ENCODE data around the gene C12orf43. TPM values are rescaled to one million over a fixed set of nuclear protein-coding genes. Genes with fewer than 3 reads are reported as not detected.

The C12orf43 gene
- total RNA-seq, 1 donor from 2014 or later = 12.3 TPM

DNA sequence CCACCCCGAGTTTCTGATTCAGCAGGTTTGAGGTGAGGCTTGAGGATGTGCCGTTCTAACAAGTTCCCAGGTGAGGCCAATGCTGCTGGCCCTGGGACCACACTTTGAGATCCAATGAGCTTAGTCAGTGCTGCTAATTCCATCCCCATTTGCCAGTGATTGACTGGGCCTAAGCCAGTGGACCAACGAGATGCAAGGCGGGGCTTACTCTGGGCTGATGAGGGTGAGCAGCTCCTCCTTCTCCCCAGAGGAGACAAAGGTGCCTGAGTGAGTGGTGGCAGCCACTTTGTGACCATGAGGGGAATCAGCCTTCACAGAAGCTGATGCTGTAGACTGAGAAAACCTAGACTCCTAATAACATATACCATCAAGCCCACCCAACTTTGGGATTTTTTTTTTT, 61.1 kb downstream of the C12orf43 start:
- no peak overlapping the region for H3K4me3 ChIP-seq
- DNase-seq (no peak), ATAC-seq (no peak)
- no peak overlapping the region for H3K27ac ChIP-seq
- H3K4me1 ChIP-seq = no peaks in the 10 kb centered on the region
- intact Hi-C loops (cut with DNase I) = no loop called here
- TF ChIP-seq, protein P1, sequence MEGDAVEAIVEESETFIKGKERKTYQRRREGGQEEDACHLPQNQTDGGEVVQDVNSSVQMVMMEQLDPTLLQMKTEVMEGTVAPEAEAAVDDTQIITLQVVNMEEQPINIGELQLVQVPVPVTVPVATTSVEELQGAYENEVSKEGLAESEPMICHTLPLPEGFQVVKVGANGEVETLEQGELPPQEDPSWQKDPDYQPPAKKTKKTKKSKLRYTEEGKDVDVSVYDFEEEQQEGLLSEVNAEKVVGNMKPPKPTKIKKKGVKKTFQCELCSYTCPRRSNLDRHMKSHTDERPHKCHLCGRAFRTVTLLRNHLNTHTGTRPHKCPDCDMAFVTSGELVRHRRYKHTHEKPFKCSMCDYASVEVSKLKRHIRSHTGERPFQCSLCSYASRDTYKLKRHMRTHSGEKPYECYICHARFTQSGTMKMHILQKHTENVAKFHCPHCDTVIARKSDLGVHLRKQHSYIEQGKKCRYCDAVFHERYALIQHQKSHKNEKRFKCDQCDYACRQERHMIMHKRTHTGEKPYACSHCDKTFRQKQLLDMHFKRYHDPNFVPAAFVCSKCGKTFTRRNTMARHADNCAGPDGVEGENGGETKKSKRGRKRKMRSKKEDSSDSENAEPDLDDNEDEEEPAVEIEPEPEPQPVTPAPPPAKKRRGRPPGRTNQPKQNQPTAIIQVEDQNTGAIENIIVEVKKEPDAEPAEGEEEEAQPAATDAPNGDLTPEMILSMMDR (IDR thresholded peaks at IDR 0.05) = no peak
- H3K27me3 ChIP-seq (ENCODE audit: low read depth) = no peaks in the 10 kb centered on the region
- H3K36me3 ChIP-seq = no peaks in the 10 kb centered on the region
- H3K9me3 ChIP-seq = no peaks in the 10 kb centered on the region

DNA sequence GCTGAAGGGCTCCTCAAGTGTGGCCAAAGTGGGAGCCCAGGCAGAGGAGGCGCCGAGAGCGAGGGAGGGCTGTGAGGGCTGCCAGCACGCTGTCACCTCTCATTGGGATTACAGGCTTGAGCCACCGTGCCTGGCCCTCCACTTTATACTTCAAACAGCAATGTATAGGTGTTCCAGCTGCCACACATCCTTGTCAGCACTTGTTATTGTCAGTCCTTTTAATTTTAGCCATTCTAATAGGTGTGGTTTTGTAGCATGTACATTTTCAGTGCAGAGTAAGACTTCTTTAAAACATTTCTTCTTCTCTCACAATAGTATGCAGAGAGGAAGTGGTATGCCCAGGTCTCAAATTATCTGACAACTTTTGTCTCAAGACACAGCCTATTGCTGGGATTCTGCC, 65.5 kb downstream of the C12orf43 start:
- TF ChIP-seq, protein P1 (IDR thresholded peaks at IDR 0.05) = no peak
- Histone ChIP-seq H3K36me3 (no peaks in the 10 kb centered on the region), H3K4me3 (no peak overlapping the region), H3K9me3 (no peaks in the 10 kb centered on the region), H3K4me1 (no peaks in the 10 kb centered on the region), H3K27ac (no peak overlapping the region), H3K27me3 (ENCODE audit: low read depth) (no peaks in the 10 kb centered on the region)
- intact Hi-C loops (cut with DNase I) = no loop called here
- no peak for ATAC-seq
- DNase-seq = no peak

Other genes with a start within 250 kb of the C12orf43 start
- gene SPPL3, start 112.1 kb downstream of the C12orf43 start, total RNA-seq = 44.0 TPM
- gene HNF1A, start 37.9 kb downstream of the C12orf43 start, total RNA-seq = 0.24 TPM
- 21.1 TPM for gene OASL, start 22.8 kb upstream of the C12orf43 start, total RNA-seq
- 20.5 TPM for gene P2RX7, start 116.4 kb upstream of the C12orf43 start, total RNA-seq
- 65.8 TPM for gene P2RX4, start 193.6 kb upstream of the C12orf43 start, total RNA-seq

All from lower lobe of right lung (tissue), 2 donors.